Upper lobe of right lung (tissue), 1 donor: Measurements from ENCODE around the gene RUNX2. TPM values are rescaled to one million over a fixed set of nuclear protein-coding genes. Genes with fewer than 3 reads are reported as not detected.

ENCODE experiments used
- ATAC-seq: fragments of 200-7000 bp; cut with Tn5 transposase; one replicate; pipeline ENCODE4 v1.9.1; 2020; ENCODE audit warnings: mild to moderate bottlenecking, moderate library complexity
- DNase-seq: peaks from one replicate; pipeline ENCODE4 v3.0.0-alpha.2; 2020
- H3K27ac ChIP-seq: fragments of 200-600 bp; one replicate; pipeline ENCODE4 v1.8.0; 2022
- H3K27me3 ChIP-seq: fragments of 200-600 bp; one replicate; pipeline ENCODE4 v1.8.0; 2022; ENCODE audit warnings: mild to moderate bottlenecking
- H3K36me3 ChIP-seq: fragments of 200-600 bp; one replicate; pipeline ENCODE4 v1.8.0; 2022
- H3K4me1 ChIP-seq: fragments of 200-600 bp; one replicate; pipeline ENCODE4 v1.8.0; 2022
- H3K4me3 ChIP-seq: fragments of 200-600 bp; one replicate; pipeline ENCODE4 v1.8.0; 2022; ENCODE audit warnings: mild to moderate bottlenecking
- H3K9me3 ChIP-seq: fragments of 200-600 bp; one replicate; pipeline ENCODE4 v1.8.0; 2022
- CTCF ChIP-seq: fragments of 200-600 bp; IDR thresholded peaks from one replicate; pipeline ENCODE4 v1.8.0; 2022; ENCODE audit warnings: antibody characterized with exemption
- intact Hi-C: fragments of 100-400 bp; cut with DNase I; formaldehyde crosslinking; loops from one replicate; pipeline ENCODE4 v1.11.0; 2022
- total RNA-seq: library from RNA; stranded (reverse); fragmentation: NEBNext Ultra II Directional; extraction: Animal tissue kit (Norgen Biotek cat#: 25700); gene quantifications from one replicate; pipeline ENCODE4 v1.2.1, GENCODE V29; 2021
- donor health status: DM: no; HTN: yes; CAD: no; lungs with severe emphysema.

The RUNX2 gene
- total RNA-seq, 1 donor from 2014 or later = 4.6 TPM

GRCh38 chr6:45487645-45488044, 159.5 kb downstream of the RUNX2 start:
- TF ChIP-seq CTCF = no peak
- Histone ChIP-seq H3K9me3 (no peaks in the 10 kb centered on the region), H3K27me3 (no peaks in the 10 kb centered on the region), H3K36me3 (no peaks in the 10 kb centered on the region), H3K27ac (no peak overlapping the region), H3K4me3 (no peak overlapping the region), H3K4me1 (no peaks in the 10 kb centered on the region)
- DNase-seq (no peak), ATAC-seq (no peak)
- intact Hi-C loops = no loop called here

- TF ChIP-seq CTCF = no peak
- Histone ChIP-seq H3K27me3 (no peaks in the 10 kb centered on the region), H3K9me3 (no peaks in the 10 kb centered on the region), H3K36me3 (no peaks in the 10 kb centered on the region), H3K27ac (no peak overlapping the region), H3K4me1 (no peaks in the 10 kb centered on the region), H3K4me3 (no peak overlapping the region)
- ATAC-seq (no peak), DNase-seq (no peak)
- intact Hi-C loops = no loop called here
These were observed 160.1 kb downstream of the RUNX2 start for GRCh38 chr6:45488269-45488668.

- no peaks in the 10 kb centered on the region for H3K27me3 ChIP-seq
- ATAC-seq (no peak), DNase-seq (no peak)
- no peaks in the 10 kb centered on the region for H3K4me1 ChIP-seq
- no peak overlapping the region for H3K4me3 ChIP-seq
- H3K27ac ChIP-seq = no peak overlapping the region
- no peaks in the 10 kb centered on the region for H3K9me3 ChIP-seq
- no peaks in the 10 kb centered on the region for H3K36me3 ChIP-seq
- TF ChIP-seq CTCF = no peak
- intact Hi-C loops = no loop called here
These were observed 160.8 kb downstream of the RUNX2 start for GRCh38 chr6:45488889-45489288.

DNA sequence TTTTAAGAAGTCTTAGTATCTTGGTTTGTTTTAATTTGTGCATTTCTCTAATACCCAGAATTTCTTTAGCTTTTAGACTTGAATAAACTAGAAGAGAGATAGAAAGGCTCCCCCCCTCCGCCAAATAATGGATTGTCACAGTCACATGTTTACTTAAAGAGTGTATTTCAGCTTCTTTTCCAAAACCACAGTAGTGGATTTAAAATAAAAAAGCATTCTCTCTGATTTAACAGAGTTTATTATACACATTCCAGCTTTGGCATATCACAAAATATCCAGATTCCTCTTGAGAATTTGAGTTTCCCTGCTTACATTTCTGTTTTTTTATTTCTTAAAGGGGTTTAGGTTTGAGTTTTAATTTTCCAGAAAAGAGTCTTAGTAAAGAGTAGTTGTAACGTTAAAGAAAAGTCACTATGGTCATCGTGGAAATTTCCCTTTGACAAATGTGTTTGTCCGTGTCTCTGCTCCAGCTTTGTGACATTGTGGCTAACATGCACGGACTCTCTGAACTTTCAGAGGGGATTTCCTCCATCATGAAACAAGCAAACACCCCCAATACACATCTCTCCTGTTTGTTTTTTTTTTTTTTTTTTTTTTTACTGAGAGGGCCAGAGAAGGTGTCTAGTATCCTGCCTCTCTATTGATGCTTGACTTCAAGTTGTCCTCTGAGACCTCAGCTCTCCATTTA, 163.1 kb downstream of the RUNX2 start:
- intact Hi-C loops = no loop called here
- Histone ChIP-seq H3K27me3 (no peaks in the 10 kb centered on the region), H3K4me1 (no peaks in the 10 kb centered on the region), H3K27ac (no peak overlapping the region), H3K9me3 (no peaks in the 10 kb centered on the region), H3K36me3 (no peaks in the 10 kb centered on the region), H3K4me3 (no peak overlapping the region)
- DNase-seq = no peak
- no peak for TF ChIP-seq CTCF
- no peak for ATAC-seq

DNA sequence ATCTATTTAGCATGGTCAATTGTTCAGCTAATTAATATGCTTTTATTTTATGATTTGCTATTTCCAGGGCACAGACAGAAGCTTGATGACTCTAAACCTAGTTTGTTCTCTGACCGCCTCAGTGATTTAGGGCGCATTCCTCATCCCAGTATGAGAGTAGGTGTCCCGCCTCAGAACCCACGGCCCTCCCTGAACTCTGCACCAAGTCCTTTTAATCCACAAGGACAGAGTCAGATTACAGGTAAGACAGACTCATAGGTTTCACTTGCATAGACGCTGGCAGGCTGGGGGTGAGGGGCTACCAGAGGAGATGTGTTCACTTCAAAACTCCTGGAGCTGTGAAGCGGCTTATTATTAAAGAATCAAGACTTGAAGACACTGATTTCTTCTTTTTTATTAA, 163.7 kb downstream of the RUNX2 start:
- Histone ChIP-seq H3K27me3 (no peaks in the 10 kb centered on the region), H3K4me3 (no peak overlapping the region), H3K36me3 (no peaks in the 10 kb centered on the region), H3K27ac (no peak overlapping the region), H3K9me3 (no peaks in the 10 kb centered on the region), H3K4me1 (no peaks in the 10 kb centered on the region)
- ATAC-seq = no peak
- TF ChIP-seq CTCF = no peak
- intact Hi-C loops = no loop called here
- DNase-seq = no peak

DNA sequence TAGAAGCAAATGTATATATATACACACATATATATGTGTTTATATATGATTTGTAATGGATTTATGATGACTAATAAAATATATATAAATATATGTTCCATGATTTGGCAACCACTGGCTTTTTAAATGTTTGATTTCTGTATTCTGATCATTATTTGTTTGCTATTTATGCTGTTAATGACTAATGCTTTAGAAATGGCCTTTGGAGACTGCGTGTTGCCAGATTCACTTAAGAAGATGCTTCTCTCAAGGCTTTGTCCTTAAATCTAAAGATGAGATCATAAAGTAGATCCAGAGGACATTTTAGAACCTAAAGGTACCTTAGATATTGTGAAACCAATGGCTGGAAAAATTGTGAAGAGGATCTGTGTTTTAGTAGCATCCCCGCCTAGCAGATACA, 165.6 kb downstream of the RUNX2 start:
- Histone ChIP-seq H3K4me1 (peaks cover 6% of the 10 kb centered on the region), H3K27ac (no peak overlapping the region), H3K27me3 (no peaks in the 10 kb centered on the region), H3K9me3 (no peaks in the 10 kb centered on the region), H3K4me3 (no peak overlapping the region), H3K36me3 (no peaks in the 10 kb centered on the region)
- DNase-seq (no peak), ATAC-seq (no peak)
- no peak for TF ChIP-seq CTCF
- intact Hi-C loops = no loop called here
